CD4-positive, alpha-beta T cell treated with Interleukin-17A for 4 hours (primary cell): ENCODE measurements around the gene KLHL22.
"Not testable (repeated sequence)": the region's sequence is repeated elsewhere in the genome, so short reads cannot be mapped to it uniquely, and the experiment has no call there.

Experiments used
- DNase-seq: peaks from one replicate; pipeline ENCODE4 v3.0.0-alpha.2; 2020; ENCODE audit warnings: mixed read lengths

KLHL22 gene

GRCh38 chr22:20415241-20415640, 80.4 kb downstream of the KLHL22 start:
- DNase-seq: not testable (repeated sequence)

DNA sequence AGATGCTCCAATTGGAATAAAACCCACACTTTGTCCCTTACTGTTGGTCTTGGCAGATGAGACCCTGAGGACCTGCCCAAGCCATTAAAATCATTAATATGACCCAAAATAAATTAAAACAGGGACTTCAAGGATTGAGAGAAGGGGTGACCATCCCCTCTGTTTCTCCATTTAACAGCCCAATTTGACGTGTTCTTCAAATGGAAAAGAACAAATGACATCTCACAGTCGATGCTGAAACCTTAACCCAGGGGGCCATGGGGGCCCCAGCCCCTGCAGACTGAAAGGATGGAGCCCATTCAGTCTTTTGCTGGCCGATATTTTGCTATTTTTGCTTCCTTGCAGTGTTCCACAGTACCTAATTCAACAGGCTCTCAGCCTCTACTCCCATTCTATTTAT, 81.1 kb downstream of the KLHL22 start:
- no peak for DNase-seq

DNA sequence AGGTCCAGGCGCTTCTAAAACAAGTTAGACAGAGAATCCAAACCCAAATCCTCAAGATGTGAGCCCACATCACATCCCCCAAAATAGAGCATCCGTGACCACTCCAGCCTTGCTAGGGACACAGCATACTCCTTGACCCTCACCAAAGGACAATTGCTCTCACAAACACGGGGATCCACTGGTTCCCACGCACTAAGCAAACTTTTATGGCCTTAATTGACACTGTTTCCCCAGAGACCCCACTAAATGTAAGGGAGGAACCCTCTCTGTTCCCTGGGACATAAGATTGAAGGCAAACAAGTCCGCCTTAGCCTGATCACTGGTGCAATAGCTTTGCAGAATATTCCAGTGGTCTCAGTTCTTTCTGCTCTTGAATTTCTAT, 81.5 kb downstream of the KLHL22 start:
- DNase-seq: no peak

- DNase-seq: no peak
Measured at GRCh38 chr22:20413217-20414058, 82.2 kb downstream of the KLHL22 start.

GRCh38 chr22:20412474-20413216, 83.0 kb downstream of the KLHL22 start:
- no peak for DNase-seq

DNA sequence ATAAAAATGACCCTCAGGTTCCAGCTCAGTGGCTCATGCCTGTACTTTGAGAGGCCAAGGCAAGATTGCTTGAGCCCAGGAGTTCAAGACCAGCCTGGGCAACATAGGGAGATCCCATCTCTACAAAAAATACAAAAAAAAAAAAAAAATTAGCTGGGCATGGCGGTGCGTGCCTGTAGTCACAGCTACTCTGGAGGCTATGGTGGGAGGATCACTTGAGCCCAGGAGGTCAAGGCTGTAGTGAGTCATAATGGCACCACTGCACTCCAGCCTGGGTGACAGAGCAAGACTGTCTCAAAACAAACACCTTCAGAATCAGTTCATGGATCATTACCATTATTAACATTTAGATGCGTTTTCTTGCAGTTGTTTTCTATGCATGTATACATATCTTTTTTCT, 86.2 kb downstream of the KLHL22 start:
- not testable (repeated sequence) for DNase-seq

DNA sequence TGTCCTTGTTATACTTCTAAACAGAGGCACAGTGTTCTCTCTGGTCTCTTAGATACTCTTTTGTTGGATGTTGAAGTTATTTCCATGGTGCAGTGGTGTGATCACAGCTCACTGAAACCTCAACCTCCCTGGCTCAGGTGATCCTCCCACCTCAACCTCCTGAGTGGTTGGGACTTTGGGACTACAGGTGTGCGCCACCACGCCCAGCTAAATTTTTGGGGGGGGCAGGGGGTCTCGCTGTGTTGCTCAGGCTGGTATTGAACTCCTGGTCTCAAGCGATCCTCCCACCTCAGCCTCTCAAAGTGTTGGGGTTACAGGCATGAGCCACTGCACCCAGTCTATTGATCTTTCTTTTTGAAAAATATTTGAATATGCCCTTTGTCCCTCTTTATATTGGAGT, 86.7 kb downstream of the KLHL22 start:
- no peak for DNase-seq

- DNase-seq: no peak
Measured at GRCh38 chr22:20407829-20408228, 87.8 kb downstream of the KLHL22 start.

- no peak for DNase-seq
Measured at GRCh38 chr22:20406686-20407408, 88.7 kb downstream of the KLHL22 start.

GRCh38 chr22:20405931-20406685, 89.5 kb downstream of the KLHL22 start:
- no peak for DNase-seq

GRCh38 chr22:20405291-20405930, 90.2 kb downstream of the KLHL22 start:
- DNase-seq: no peak

GRCh38 chr22:20404881-20405280, 90.7 kb downstream of the KLHL22 start:
- DNase-seq: no peak

- DNase-seq: no peak
Measured at GRCh38 chr22:20403779-20404140, 91.8 kb downstream of the KLHL22 start.

DNA sequence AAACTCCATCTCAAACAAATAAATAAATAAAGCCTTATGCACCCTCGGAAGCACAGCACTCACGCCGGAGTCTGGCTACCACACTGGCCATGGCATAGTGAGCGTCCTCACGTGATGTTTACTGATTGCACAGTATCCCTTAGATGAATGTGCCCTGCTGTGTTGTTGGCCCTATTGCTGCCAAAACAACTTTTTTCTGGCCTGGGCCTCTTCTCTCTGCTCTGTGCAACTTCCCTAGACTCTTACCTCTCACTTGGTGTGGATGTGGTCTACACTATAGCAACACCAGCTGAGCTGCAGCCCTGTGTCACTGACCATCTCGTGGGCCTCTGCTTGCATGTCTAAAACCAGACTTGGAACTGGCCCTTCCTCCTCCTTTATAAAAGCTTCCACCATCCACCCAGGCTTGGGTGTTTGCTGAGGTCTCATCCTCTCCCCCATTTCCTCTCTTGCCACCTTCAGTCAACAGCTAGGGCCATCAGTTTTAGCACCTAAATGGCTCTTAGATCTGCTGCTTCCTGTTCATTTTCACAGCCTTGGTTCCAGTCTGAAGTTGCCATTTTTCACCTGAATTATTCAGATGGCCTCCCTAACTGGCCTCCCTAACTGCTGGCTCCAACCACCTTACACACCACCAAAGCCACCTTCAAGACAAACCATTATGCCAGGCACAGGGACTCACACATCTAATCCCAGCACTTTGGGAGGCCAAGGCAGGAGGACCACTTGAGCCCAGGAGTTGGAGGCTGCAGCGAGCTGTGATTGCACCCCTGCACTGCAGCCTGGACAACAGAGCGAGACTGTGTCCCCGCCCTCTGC, 92.4 kb downstream of the KLHL22 start:
- DNase-seq: no peak

DNA sequence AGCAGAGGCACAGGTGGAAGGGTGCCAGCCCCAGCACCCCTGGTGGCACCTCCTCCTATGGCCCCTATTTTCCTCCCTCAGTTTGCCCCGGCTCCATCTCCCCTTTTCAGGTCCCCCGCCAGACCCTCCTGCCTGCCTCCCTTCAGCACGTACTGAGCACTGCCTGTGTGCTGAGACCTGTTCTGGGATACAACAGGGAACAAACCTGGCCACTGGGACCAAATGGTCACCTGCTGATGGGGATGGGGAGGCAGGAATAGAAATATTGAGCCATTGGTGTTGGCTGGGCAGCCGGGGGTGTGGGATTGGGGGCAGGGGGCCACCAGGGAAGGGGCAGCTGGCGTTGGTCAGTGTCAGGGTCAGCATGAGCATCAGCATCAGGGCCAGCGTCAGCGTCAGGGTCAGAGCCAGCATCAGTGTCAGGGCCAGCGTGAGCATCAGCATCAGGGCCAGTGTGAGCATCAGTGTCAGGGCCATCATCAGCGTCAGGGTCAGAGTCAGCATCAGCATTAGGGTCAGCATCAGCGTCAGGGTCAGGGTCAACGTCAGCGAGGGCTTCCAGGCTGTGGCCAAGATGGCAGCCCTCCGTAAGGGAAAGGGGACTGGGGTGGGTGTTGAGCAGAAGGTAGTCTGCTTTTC, 94.1 kb downstream of the KLHL22 start:
- DNase-seq: no peak

DNA sequence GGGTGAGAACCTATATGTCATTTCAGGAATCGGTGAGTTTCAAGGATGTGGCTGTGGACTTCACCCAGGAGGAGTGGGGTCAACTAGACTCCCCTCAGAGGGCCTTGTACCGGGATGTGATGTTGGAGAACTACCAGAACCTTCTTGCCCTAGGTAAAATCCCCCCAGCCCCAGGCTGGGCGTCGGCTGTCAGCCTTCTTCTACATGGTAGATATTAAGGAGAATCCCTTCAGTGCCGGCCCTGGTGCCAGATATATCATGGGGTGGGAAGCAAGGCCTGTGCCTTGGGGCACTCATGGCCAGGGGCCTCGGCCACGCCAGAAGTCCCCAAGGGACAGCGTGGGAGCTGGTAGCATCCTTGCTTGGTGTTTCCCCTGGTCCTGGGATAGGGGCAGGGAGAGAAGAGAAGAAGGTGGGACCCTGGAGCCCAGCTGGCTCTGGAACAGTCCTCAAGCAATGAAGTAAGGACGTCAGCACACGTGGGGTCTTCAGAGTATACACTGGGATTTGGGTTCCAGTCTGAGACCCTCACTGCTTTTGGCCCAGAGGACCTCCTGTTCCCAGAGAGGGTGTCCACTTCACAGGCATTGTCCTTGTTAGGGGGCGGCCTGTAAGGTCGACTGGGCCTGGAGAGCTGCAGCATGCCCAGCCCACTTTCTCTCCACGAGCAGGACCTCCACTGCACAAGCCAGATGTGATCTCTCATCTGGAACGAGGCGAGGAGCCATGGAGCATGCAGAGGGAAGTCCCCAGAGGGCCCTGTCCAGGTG, 94.8 kb downstream of the KLHL22 start:
- no peak for DNase-seq

DNA sequence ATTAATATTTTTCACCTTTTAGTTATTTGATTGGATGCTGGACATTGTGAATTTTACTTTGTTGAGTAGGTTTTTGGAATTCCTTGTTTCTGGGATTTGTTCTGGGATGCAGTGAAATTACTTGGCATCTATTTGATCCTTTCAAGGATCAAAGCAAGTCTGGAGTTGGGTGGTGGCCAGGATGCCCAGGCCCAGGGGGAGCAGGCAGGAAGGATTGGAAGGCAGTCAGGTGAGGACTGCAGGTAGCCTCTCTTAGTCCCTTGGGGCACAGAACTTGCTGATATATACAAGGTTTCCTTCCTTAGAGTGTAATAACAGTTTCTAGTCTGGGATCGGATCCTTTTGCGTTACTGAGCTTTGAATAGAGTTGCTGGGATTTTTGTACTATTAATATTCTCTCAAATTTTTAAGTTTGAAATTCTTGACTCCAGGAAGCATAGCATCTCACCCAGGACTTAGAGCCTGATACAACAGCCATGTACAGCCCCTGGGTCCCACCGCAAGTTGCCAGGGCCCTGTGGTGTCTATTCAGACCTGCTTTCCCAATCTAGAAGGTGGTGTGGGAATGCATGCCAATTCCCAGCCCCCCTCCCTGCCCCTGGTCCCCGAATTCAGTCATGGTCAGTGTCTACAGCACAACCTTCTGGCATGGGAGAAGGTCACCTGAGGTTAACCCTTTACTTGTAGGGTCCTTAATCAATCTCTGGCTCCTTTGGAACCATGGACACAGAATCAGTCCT, 95.6 kb downstream of the KLHL22 start:
- no peak for DNase-seq

DNA sequence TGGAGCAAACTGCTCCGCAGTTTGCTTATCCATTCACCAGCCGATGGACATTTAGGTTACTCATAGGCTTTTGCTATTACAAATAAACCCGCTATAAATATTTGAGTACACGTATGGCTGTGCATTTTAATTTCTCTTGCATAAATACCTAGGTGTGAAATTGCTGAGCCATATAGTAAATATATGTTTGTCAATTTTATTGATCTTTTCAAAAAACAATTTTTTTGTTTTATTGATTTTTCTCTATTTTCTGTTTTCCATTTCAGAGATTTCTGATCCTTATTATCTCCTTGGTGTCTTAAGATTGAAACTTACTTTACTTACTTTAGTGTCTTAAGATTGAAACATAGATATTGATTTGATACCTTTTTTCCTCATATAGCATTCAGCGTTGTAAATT, 97.2 kb downstream of the KLHL22 start:
- DNase-seq: no peak

GRCh38 chr22:20397498-20397897, 98.1 kb downstream of the KLHL22 start:
- DNase-seq: no peak
